GM12878 (cell line): ENCODE data around the gene MACROD2. TPM values are rescaled to one million over a fixed set of nuclear protein-coding genes. Genes with fewer than 3 reads are reported as not detected.

Experiments
- ATAC-seq: fragments of 200-7000 bp; cut with Tn5 transposase; 3 replicates; pipeline ENCODE4 v1.9.1; 2020; ENCODE audit warnings: mild to moderate bottlenecking, moderate library complexity
- BruUV-seq: library from RNA; stranded (reverse); fragments of 400-500 nt; replicated peaks from 2 replicates; lab custom pipeline; 2021; lab: Mats Ljungman, UMichigan
- CTCF ChIA-PET: fragments of 300-600 bp; sonication (Branson Sonifier 250); formaldehyde crosslinking; extraction: SDS; loops from one replicate; lab custom pipeline; 2021; ENCODE audit warnings: inconsistent platforms; lab: Yijun Ruan, JAX
- POLR2A ChIA-PET: fragments of 350-600 bp; formaldehyde crosslinking; extraction: SDS; loops from one replicate; lab custom pipeline; 2021; ENCODE audit warnings: inconsistent platforms; lab: Charles Lee
- RAD21 ChIA-PET: fragments of 300-600 bp; sonication (Branson Sonifier 250); formaldehyde crosslinking; loops from one replicate; lab custom pipeline; 2023; ENCODE audit warnings: antibody characterized with exemption; ENCODE audit not compliant: unreplicated experiment; lab: Charles Lee
- SMC1A ChIA-PET: fragments of 300-600 bp; sonication (Branson Sonifier 250); formaldehyde crosslinking; loops from one replicate; lab custom pipeline; 2023; ENCODE audit not compliant: unreplicated experiment, uncharacterized antibody; lab: Charles Lee
- DNase-seq: peaks from one replicate; pipeline ENCODE4 v3.0.0-alpha.2; 2011; ENCODE audit warnings: low read depth, low spot score
- FAIRE-seq: peaks from 3 replicates; lab custom pipeline; 2011; peaks lifted over from hg19 to GRCh38; lab: Jason Lieb, UNC
- H2AFZ ChIP-seq: 2 replicates; pipeline ENCODE4 v1.6.0; 2011; ENCODE audit warnings: low read depth, low read length, control low read depth; ENCODE audit not compliant: control insufficient read depth
- H3K27ac ChIP-seq: 2 replicates; pipeline ENCODE4 v1.5.1; 2011; ENCODE audit warnings: control low read depth; ENCODE audit not compliant: control insufficient read depth, insufficient read depth
- H3K27me3 ChIP-seq, 2 experiments: replicated peaks in 1 of 2; 2 replicates each; pipeline versions ENCODE4 v1.6.0 to v1.6.1; 2011; ENCODE audit warnings: low read length in 1 of 2; ENCODE audit not compliant: control insufficient read depth in 2 of 2, insufficient read depth in 2 of 2
- H3K36me3 ChIP-seq, 2 experiments: 2 replicates each; pipeline ENCODE4 v1.5.1; 2011; ENCODE audit warnings: low read length in 1 of 2; ENCODE audit not compliant: control insufficient read depth in 2 of 2, insufficient read depth in 2 of 2
- H3K4me1 ChIP-seq: 2 replicates; pipeline ENCODE4 v1.6.1; 2011; ENCODE audit warnings: mild to moderate bottlenecking, low read length, moderate library complexity, mixed read lengths; ENCODE audit not compliant: control insufficient read depth, insufficient read depth
- H3K4me2 ChIP-seq: 2 replicates; pipeline ENCODE4 v1.6.0; 2011; ENCODE audit warnings: control low read depth; ENCODE audit not compliant: control insufficient read depth, insufficient read depth
- H3K4me3 ChIP-seq: fragments of 200-600 bp; sonication (generic); 2 replicates; pipeline ENCODE4 v1.5.1; 2016
- H3K79me2 ChIP-seq: 2 replicates; pipeline ENCODE4 v1.6.0; 2011; ENCODE audit warnings: low read length; ENCODE audit not compliant: control insufficient read depth, insufficient read depth
- H3K9ac ChIP-seq: 2 replicates; pipeline ENCODE4 v1.8.0; 2011; ENCODE audit warnings: low read length, control low read depth, mixed read lengths; ENCODE audit not compliant: control insufficient read depth, insufficient read depth
- H3K9me3 ChIP-seq: replicated peaks from 3 replicates; pipeline ENCODE4 v1.5.1; 2011; ENCODE audit warnings: mild to moderate bottlenecking, low read length; ENCODE audit not compliant: control insufficient read depth, insufficient read depth
- H4K20me1 ChIP-seq: 2 replicates; pipeline ENCODE4 v1.6.0; 2011; ENCODE audit not compliant: control insufficient read depth, insufficient read depth
- BCL3 ChIP-seq: IDR thresholded peaks from 2 replicates; pipeline ENCODE4 v1.6.1; 2011; ENCODE audit warnings: borderline replicate concordance, low read depth, mild to moderate bottlenecking, moderate library complexity, low read length; ENCODE audit not compliant: insufficient read depth, poor library complexity, severe bottlenecking
- EED ChIP-seq: sonication (generic); IDR thresholded peaks from 2 replicates; pipeline ENCODE4 v1.6.1; 2016; ENCODE audit warnings: antibody characterized with exemption, low read depth
- ESRRA ChIP-seq: IDR thresholded peaks from 2 replicates; pipeline ENCODE4 v1.6.1; 2012; ENCODE audit warnings: mild to moderate bottlenecking, low read length, improper control_type of control experiment
- MTA3 ChIP-seq: IDR thresholded peaks from 2 replicates; pipeline ENCODE4 v1.6.1; 2012; ENCODE audit warnings: low read length, inconsistent platforms, borderline replicate concordance
- RAD21 ChIP-seq: IDR thresholded peaks from 2 replicates; pipeline ENCODE4 v1.6.1; 2011; ENCODE audit warnings: mild to moderate bottlenecking, low read depth, low read length, moderate library complexity; ENCODE audit not compliant: insufficient read depth
- RAD51 ChIP-seq: fragments of 450-650 bp; IDR thresholded peaks from 2 replicates; pipeline ENCODE4 v1.6.1; 2016; ENCODE audit warnings: moderate library complexity, mild to moderate bottlenecking, inconsistent platforms
- SMAD5 ChIP-seq: IDR thresholded peaks from 2 replicates; pipeline ENCODE4 v1.6.1; 2016; ENCODE audit warnings: antibody characterized with exemption, low read depth
- SREBF2 ChIP-seq: IDR thresholded peaks from 2 replicates; pipeline ENCODE4 v1.6.1; 2012; ENCODE audit warnings: mild to moderate bottlenecking, low read length
- TAF1 ChIP-seq: IDR thresholded peaks from 2 replicates; pipeline ENCODE4 v1.6.1; 2011; ENCODE audit warnings: mild to moderate bottlenecking, low read depth, low read length, borderline replicate concordance
- ZBED1 ChIP-seq: IDR thresholded peaks from 2 replicates; pipeline ENCODE4 v1.6.1; 2016; ENCODE audit warnings: borderline replicate concordance
- ZNF24 ChIP-seq: fragments of 450-650 bp; IDR thresholded peaks from 2 replicates; pipeline ENCODE4 v1.6.1; 2017; ENCODE audit warnings: antibody characterized with exemption, mild to moderate bottlenecking
- ZSCAN29 ChIP-seq: fragments of 450-650 bp; IDR thresholded peaks from 2 replicates; pipeline ENCODE4 v1.6.1; 2017; ENCODE audit warnings: mild to moderate bottlenecking, moderate library complexity
- WGBS: methylation state at CpG from one replicate; pipeline ENCODE4 v1.1.6; 2016; ENCODE audit warnings: low lambda C conversion rate; ENCODE audit not compliant: insufficient replicate concordance, insufficient coverage; ENCODE audit errors: missing lambda C conversion rate; 5-methylcytosine and 5-hydroxymethylcytosine counted together
- in situ Hi-C: fragments of 300-500 bp; cut with MboI; formaldehyde crosslinking; loops from 9 replicates; pipeline ENCODE4 v1.14.3; 2018; ENCODE audit warnings: mixed read lengths
- intact Hi-C: fragments of 100-400 bp; cut with micrococcal nuclease; formaldehyde crosslinking; loops from one replicate; pipeline ENCODE4 v1.14.2; 2022; ENCODE audit not compliant: unreplicated experiment
- polyA plus RNA-seq, 11 experiments: library from polyadenylated mRNA; depleted of rRNA in 4 of 11; unstranded in 6 of 11; stranded (reverse) in 5 of 11; fragments of >200 nt; fragmentation: Nextera tagmentation in 4 of 11; fragmentation: Illumina TruSeq in 1 of 11; extraction: Ambion mirVana in 4 of 11; extraction: Trizol in 1 of 11; gene quantifications; 1 replicate in 1 of 11; 2 replicates in 10 of 11; pipeline versions ENCODE4 v1.2.1 to v1.2.3, GENCODE V29; 2011 to 2016; ENCODE audit warnings: inconsistent platforms in 2 of 11, missing spikeins in 2 of 11, low read depth in 1 of 11
- total RNA-seq, 4 experiments: library from RNA; depleted of rRNA in 3 of 4; stranded (reverse); fragments of >200 nt in 3 of 4; fragmentation: Illumina TruSeq in 1 of 4; extraction: Trizol in 1 of 4; gene quantifications; 2 replicates each; pipeline versions ENCODE4 v1.2.1 to v1.2.3, GENCODE V29; 2013 to 2021
- TF ChIP-seq, protein P1 (sequence below): fragments of 150-350 bp; IDR thresholded peaks from 2 replicates; pipeline ENCODE4 v1.6.1; 2014; ENCODE audit warnings: mild to moderate bottlenecking, low read depth, low read length
- TF ChIP-seq, protein P2 (sequence below): fragments of 450-650 bp; IDR thresholded peaks from 2 replicates; pipeline ENCODE4 v1.6.1; 2017; ENCODE audit warnings: mild to moderate bottlenecking

Gene MACROD2
- total and polyA plus RNA-seq, 10 of the 15 experiments (the other 5 are each of a cell fraction or from before 2014, with no cell fraction given) = 1.1 to 21.5 (median 2.2) TPM

GRCh38 chr20:15346657-15347280 lies 1351.5 kb downstream of the MACROD2 start:
- DNase-seq (no peak), FAIRE-seq (no peak), ATAC-seq (no peak)
- no peak overlapping the region for H3K27ac ChIP-seq
- whole genome bisulfite sequencing = 68% methylated on average over 3 of the region's 3 CpGs
- no peak for TF ChIP-seq EED
- H3K79me2 ChIP-seq = no peaks in the 10 kb centered on the region
- no peak overlapping the region for H3K4me3 ChIP-seq
- in situ Hi-C loops (no loop called here), intact Hi-C loops (no loop called here)
- H3K36me3 ChIP-seq = no peaks in the 10 kb centered on the region
- H3K9me3 ChIP-seq = no peaks in the 10 kb centered on the region; the same call in 2 of the 3 replicates
- RAD21 ChIA-PET = no interaction called here
- H3K9ac ChIP-seq = no peak overlapping the region
- no peak overlapping the region for H3K4me2 ChIP-seq
- no peak overlapping the region for H2AFZ ChIP-seq
- no peaks in the 10 kb centered on the region for H3K27me3 ChIP-seq
- CTCF ChIA-PET = no interaction called here
- BruUV-seq = no TSS peak
- H4K20me1 ChIP-seq = no peaks in the 10 kb centered on the region
- POLR2A ChIA-PET = no interaction called here
- H3K4me1 ChIP-seq = no peaks in the 10 kb centered on the region
- SMC1A ChIA-PET = interaction anchor here (0.6 kb wide), 1 partner anchor 203 kb away, joined by 3 read pairs; no protein-coding TSS in a partner anchor

DNA sequence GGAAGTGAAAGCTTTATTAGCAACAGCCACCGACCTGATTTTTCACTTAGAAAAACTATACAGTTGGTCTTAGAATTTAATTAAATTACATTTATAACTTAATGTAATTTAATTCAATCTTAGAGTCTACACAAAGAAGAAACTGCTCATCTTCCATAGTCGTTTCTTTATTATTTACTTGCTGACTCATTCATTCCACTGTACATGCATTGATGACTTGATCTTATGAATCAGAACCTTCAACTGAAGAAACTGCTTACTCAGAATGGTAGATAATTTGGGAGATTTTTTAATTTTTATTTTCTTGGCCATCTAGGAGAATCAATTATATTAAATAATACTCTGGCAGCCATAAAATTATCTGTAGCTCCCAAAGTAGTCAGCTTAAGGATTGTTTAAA lies 1363.7 kb downstream of the MACROD2 start:
- Histone ChIP-seq H3K4me2 (no peak overlapping the region), H3K27ac (no peak overlapping the region), H3K27me3 (no peaks in the 10 kb centered on the region), H3K9ac (no peak overlapping the region), H3K36me3 (no peaks in the 10 kb centered on the region), H4K20me1 (no peaks in the 10 kb centered on the region), H3K4me3 (no peak overlapping the region), H3K4me1 (no peaks in the 10 kb centered on the region), H3K9me3 (no peaks in the 10 kb centered on the region; the same call in 2 of the 3 replicates), H2AFZ (no peak overlapping the region), H3K79me2 (no peaks in the 10 kb centered on the region)
- ChIA-PET CTCF (no interaction called here), POLR2A (no interaction called here), RAD21 (no interaction called here), SMC1A (interaction anchor here (1.1 kb wide), 1 partner anchor 16 kb away, joined by 3 read pairs; no protein-coding TSS in a partner anchor)
- in situ Hi-C loops (no loop called here), intact Hi-C loops (no loop called here)
- WGBS = 38% methylated on average over 2 of the region's 2 CpGs
- FAIRE-seq = no peak
- DNase-seq = no peak
- BruUV-seq = no TSS peak
- no peak for ATAC-seq
- no peak for TF ChIP-seq ZBED1
- TF ChIP-seq, protein P1, sequence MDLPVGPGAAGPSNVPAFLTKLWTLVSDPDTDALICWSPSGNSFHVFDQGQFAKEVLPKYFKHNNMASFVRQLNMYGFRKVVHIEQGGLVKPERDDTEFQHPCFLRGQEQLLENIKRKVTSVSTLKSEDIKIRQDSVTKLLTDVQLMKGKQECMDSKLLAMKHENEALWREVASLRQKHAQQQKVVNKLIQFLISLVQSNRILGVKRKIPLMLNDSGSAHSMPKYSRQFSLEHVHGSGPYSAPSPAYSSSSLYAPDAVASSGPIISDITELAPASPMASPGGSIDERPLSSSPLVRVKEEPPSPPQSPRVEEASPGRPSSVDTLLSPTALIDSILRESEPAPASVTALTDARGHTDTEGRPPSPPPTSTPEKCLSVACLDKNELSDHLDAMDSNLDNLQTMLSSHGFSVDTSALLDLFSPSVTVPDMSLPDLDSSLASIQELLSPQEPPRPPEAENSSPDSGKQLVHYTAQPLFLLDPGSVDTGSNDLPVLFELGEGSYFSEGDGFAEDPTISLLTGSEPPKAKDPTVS = no peak
- TF ChIP-seq ZNF24 = no peak
- no peak for TF ChIP-seq ZSCAN29
- TF ChIP-seq, protein P2, sequence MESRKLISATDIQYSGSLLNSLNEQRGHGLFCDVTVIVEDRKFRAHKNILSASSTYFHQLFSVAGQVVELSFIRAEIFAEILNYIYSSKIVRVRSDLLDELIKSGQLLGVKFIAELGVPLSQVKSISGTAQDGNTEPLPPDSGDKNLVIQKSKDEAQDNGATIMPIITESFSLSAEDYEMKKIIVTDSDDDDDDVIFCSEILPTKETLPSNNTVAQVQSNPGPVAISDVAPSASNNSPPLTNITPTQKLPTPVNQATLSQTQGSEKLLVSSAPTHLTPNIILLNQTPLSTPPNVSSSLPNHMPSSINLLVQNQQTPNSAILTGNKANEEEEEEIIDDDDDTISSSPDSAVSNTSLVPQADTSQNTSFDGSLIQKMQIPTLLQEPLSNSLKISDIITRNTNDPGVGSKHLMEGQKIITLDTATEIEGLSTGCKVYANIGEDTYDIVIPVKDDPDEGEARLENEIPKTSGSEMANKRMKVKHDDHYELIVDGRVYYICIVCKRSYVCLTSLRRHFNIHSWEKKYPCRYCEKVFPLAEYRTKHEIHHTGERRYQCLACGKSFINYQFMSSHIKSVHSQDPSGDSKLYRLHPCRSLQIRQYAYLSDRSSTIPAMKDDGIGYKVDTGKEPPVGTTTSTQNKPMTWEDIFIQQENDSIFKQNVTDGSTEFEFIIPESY = no peak
- no peak for TF ChIP-seq ESRRA
- TF ChIP-seq RAD51 = no peak
- TF ChIP-seq RAD21 = no peak
- no peak for TF ChIP-seq SMAD5
- no peak for TF ChIP-seq BCL3
- TF ChIP-seq MTA3 = no peak
- no peak for TF ChIP-seq TAF1
- TF ChIP-seq SREBF2 = no peak
